ENCODE results near the gene ZNF446.
"Not testable (repeated sequence)": the region's sequence is repeated elsewhere in the genome, so short reads cannot be mapped to it uniquely, and the experiment has no call there.

The ZNF446 gene

GRCh38 chr19:58499021-58499927, 23.1 kb downstream of the ZNF446 start:
- peak; percentile 45 for DNase-seq (ENCODE audit: low spot score)
- FAIRE-seq: no peak

GRCh38 chr19:58500242-58500641, 24.1 kb downstream of the ZNF446 start:
- no peak for DNase-seq (ENCODE audit: low spot score)
- FAIRE-seq: no peak

GRCh38 chr19:58507602-58508223, 31.6 kb downstream of the ZNF446 start:
- not testable (repeated sequence) for FAIRE-seq; DNase-seq (ENCODE audit: low spot score)

- DNase-seq (ENCODE audit: low spot score): peak; percentile 5
Measured at GRCh38 chr19:58509731-58510083, 33.6 kb downstream of the ZNF446 start.

GRCh38 chr19:58510084-58510862, 34.1 kb downstream of the ZNF446 start:
- FAIRE-seq (no peak), DNase-seq (ENCODE audit: low spot score) (no peak)

More at GRCh38 chr19:58509731-58510083, 33.6 kb downstream of the ZNF446 start:
- FAIRE-seq: no peak

GRCh38 chr19:58511353-58512208, 35.4 kb downstream of the ZNF446 start, which contains the start of gene SLC27A5:
Gene SLC27A5, minus strand, starts transcription at chr19:58511992. Its CDS starts 37 bp downstream, at chr19:58511955.
- FAIRE-seq: no peak
- no peak for DNase-seq (ENCODE audit: low spot score)

GRCh38 chr19:58513213-58513693, 37.1 kb downstream of the ZNF446 start:
- FAIRE-seq: no peak
- DNase-seq (ENCODE audit: low spot score): no peak

GRCh38 chr19:58513694-58514563, 37.8 kb downstream of the ZNF446 start:
- DNase-seq (ENCODE audit: low spot score): no peak
- FAIRE-seq: no peak

- no peak for DNase-seq (ENCODE audit: low spot score)
- no peak for FAIRE-seq
Measured at GRCh38 chr19:58514564-58515022, 38.4 kb downstream of the ZNF446 start.

GRCh38 chr19:58515259-58515658, 39.1 kb downstream of the ZNF446 start:
- FAIRE-seq (no peak), DNase-seq (ENCODE audit: low spot score) (no peak)

GRCh38 chr19:58516246-58516836, 40.2 kb downstream of the ZNF446 start:
- FAIRE-seq: no peak

GRCh38 chr19:58516964-58517833, 41.0 kb downstream of the ZNF446 start:
- DNase-seq (ENCODE audit: low spot score) (no peak), FAIRE-seq (no peak)

More at GRCh38 chr19:58516246-58516836, 40.2 kb downstream of the ZNF446 start:
- no peak for DNase-seq (ENCODE audit: low spot score)

GRCh38 chr19:58518256-58519086, 42.3 kb downstream of the ZNF446 start:
- FAIRE-seq (no peak), DNase-seq (ENCODE audit: low spot score) (no peak)

- DNase-seq (ENCODE audit: low spot score) (peak; percentile 52), FAIRE-seq (no peak)
Measured at GRCh38 chr19:58519087-58519354, 42.9 kb downstream of the ZNF446 start.

GRCh38 chr19:58519355-58520256, 43.5 kb downstream of the ZNF446 start, which contains the start of gene ZBTB45:
Gene ZBTB45, minus strand, starts transcription at chr19:58519810. Its CDS starts 2,137 bp downstream, at chr19:58517673.
- FAIRE-seq (no peak), DNase-seq (ENCODE audit: low spot score) (peak; percentile 90)

- FAIRE-seq: no peak
- no peak for DNase-seq (ENCODE audit: low spot score)
Measured at GRCh38 chr19:58520257-58520599, 44.1 kb downstream of the ZNF446 start.

All from RCC 7860 (cell line).